ENCODE results near the gene SAMD9.
"Not testable (repeated sequence)": the region's sequence is repeated elsewhere in the genome, so short reads cannot be mapped to it uniquely, and the experiment has no call there.

The SAMD9 gene

GRCh38 chr7:93142127-93142526, 24.3 kb upstream of the SAMD9 start:
- no peak for DNase-seq (ENCODE audit: low read depth)

GRCh38 chr7:93140582-93141191, 22.9 kb upstream of the SAMD9 start:
- DNase-seq (ENCODE audit: low read depth): no peak
- no peak for TF ChIP-seq CTCF (conservative IDR thresholded peaks at IDR 0.05; ENCODE audit: low read length)
- no peak overlapping the region for H3K4me3 ChIP-seq (ENCODE audit: low read length)

More at GRCh38 chr7:93142127-93142526, 24.3 kb upstream of the SAMD9 start:
- no peak for TF ChIP-seq CTCF (conservative IDR thresholded peaks at IDR 0.05; ENCODE audit: low read length)
- no peak overlapping the region for H3K4me3 ChIP-seq (ENCODE audit: low read length)

DNA sequence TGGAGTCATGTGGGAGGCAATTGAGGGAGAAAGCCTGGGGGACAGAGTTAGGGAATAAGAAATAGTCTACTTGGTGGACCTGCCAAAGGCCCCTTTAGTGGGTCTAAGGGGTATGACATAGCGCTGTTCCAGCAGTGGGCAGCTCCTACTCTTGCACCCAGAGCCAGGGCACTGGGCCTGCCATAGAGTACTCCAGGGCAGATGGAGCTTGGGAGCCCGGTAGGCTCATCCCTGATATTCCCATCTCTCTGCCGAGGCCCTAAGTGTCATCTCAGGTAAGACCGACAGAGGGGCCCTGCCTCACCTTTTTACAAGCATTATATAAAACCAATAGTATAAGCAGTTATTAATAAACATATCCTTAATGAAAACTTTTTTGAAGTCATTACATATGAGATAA, 20.8 kb upstream of the SAMD9 start:
- DNase-seq (ENCODE audit: low read depth): no peak
- H3K4me3 ChIP-seq (ENCODE audit: low read length): no peak overlapping the region
- TF ChIP-seq CTCF (conservative IDR thresholded peaks at IDR 0.05; ENCODE audit: low read length): no peak

- DNase-seq (ENCODE audit: low read depth): no peak
- no peak overlapping the region for H3K4me3 ChIP-seq (ENCODE audit: low read length)
- TF ChIP-seq CTCF (conservative IDR thresholded peaks at IDR 0.05; ENCODE audit: low read length): no peak
These were observed 15.2 kb upstream of the SAMD9 start for GRCh38 chr7:93133005-93133404.

GRCh38 chr7:93132216-93132615, 14.4 kb upstream of the SAMD9 start:
- H3K4me3 ChIP-seq (ENCODE audit: low read length): no peak overlapping the region
- DNase-seq (ENCODE audit: low read depth): no peak
- TF ChIP-seq CTCF (conservative IDR thresholded peaks at IDR 0.05; ENCODE audit: low read length): no peak

GRCh38 chr7:93126954-93127353, 9.2 kb upstream of the SAMD9 start:
- DNase-seq (ENCODE audit: low read depth); H3K4me3 ChIP-seq (ENCODE audit: low read length): not testable (repeated sequence)

GRCh38 chr7:93123532-93123931, 5.8 kb upstream of the SAMD9 start:
- H3K4me3 ChIP-seq (ENCODE audit: low read length); DNase-seq (ENCODE audit: low read depth): not testable (repeated sequence)

GRCh38 chr7:93120592-93121549, 3.1 kb upstream of the SAMD9 start:
- no peak for TF ChIP-seq CTCF (conservative IDR thresholded peaks at IDR 0.05; ENCODE audit: low read length)
- no peak overlapping the region for H3K4me3 ChIP-seq (ENCODE audit: low read length)
- DNase-seq (ENCODE audit: low read depth): no peak

Data from AG10803 (cell line).